GM18508 (cell line): ENCODE measurements around the gene SIM2.

Experiments
- ATAC-seq: cut with Tn5 transposase; IDR thresholded peaks from one replicate; pipeline ENCODE4 v1.9.1; 2021; ENCODE audit warnings: moderate number of reproducible peaks; ENCODE audit not compliant: insufficient read depth, unreplicated experiment

The SIM2 gene

GRCh38 chr21:36791180-36791579 lies 92.3 kb downstream of the SIM2 start:
- ATAC-seq: no peak

- no peak for ATAC-seq
These were observed 93.0 kb downstream of the SIM2 start for GRCh38 chr21:36791695-36792470.

- ATAC-seq: no peak
These were observed 93.6 kb downstream of the SIM2 start for GRCh38 chr21:36792505-36792967.

GRCh38 chr21:36796070-36796469 lies 97.2 kb downstream of the SIM2 start:
- ATAC-seq: no peak

GRCh38 chr21:36798491-36798890 lies 99.6 kb downstream of the SIM2 start:
- ATAC-seq: no peak
